ENCODE measurements around the gene FXYD1. TPM values are rescaled to one million over a fixed set of nuclear protein-coding genes. Genes with fewer than 3 reads are reported as not detected.

Gene FXYD1
- total RNA-seq, 5 donors from 2014 or later (not counting 1 experiment from before 2014, with no cell fraction given) = 0.70 to 7.7 (median 4.8) TPM

GRCh38 chr19:35140962-35141836 lies 2.6 kb downstream of the FXYD1 start:
- Mint-ChIP-seq H3K4me3 (peak overlapping the region; percentile 81 to 85 (median 83)), H3K4me1 (peaks cover 38 to 46% (median 40%) of the 10 kb centered on the region in 3 donors), H3K27me3 (peaks cover 0 to 3% of the 10 kb centered on the region in 2 donors), H3K27ac (peak overlapping the region; percentile 64 to 79), H3K36me3 (no peaks in the 10 kb centered on the region), H3K9me3 (no peaks in the 10 kb centered on the region)
- Histone ChIP-seq H3K4me3 (ENCODE audit: control insufficient read depth in 1 of 2, extremely low read depth in 1 of 2, low read length in 1 of 2) (peak overlapping the region; percentile 48 to 60), H3K4me1 (ENCODE audit: control insufficient read depth in 1 of 2, extremely low read depth in 1 of 2, insufficient read depth in 2 of 2, low read length in 2 of 2) (peaks cover 13 to 50% of the 10 kb centered on the region in 2 experiments), H3K9me3 (no peaks in the 10 kb centered on the region), H3K36me3 (ENCODE audit: control insufficient read depth in 2 of 2, extremely low read depth in 1 of 2, insufficient read depth in 1 of 2, low read length in 1 of 2) (no peaks in the 10 kb centered on the region), H3K27me3 (replicated peaks in 1 of 2; ENCODE audit: control insufficient read depth in 2 of 2, extremely low read depth in 1 of 2, insufficient read depth in 2 of 2, low read length in 1 of 2) (peaks cover 0 to 29% of the 10 kb centered on the region in 2 experiments), H3K27ac (ENCODE audit: low read length) (no peak overlapping the region)
- 1% methylated on average over 30 of the region's 48 CpGs for whole genome bisulfite sequencing (ENCODE audit: insufficient coverage)
- POLR2A ChIA-PET = interaction anchor here (0.6 to 1.0 kb wide), 6 partner anchors 26 to 363 kb away, joined by 3 to 7 read pairs (median 4); no protein-coding TSS in a partner anchor
- DNase-seq = peak; percentile 89 to 97 (median 94)
- CTCF ChIA-PET = interaction anchor here (0.6 to 2.1 kb wide), 24 partner anchors 10 to 607 kb away, joined by 3 to 18 read pairs (median 4); partner anchors contain the start of genes COX6B1 (in 1 of the 2), FXYD5 (in 1 of the 2) and LIN37 (in 1 of the 2)
- peak; percentile 82 to 89 (median 87) for ATAC-seq (replicated peaks in 1 of 4)

- 13% methylated on average over 5 of the region's 21 CpGs for WGBS (ENCODE audit: insufficient coverage)
- Histone ChIP-seq H3K4me3 (ENCODE audit: control insufficient read depth in 1 of 2, extremely low read depth in 1 of 2, low read length in 1 of 2) (peak overlapping the region; percentile 48 to 60), H3K4me1 (ENCODE audit: control insufficient read depth in 1 of 2, extremely low read depth in 1 of 2, insufficient read depth in 2 of 2, low read length in 2 of 2) (peaks cover 13 to 50% of the 10 kb centered on the region in 2 experiments), H3K36me3 (ENCODE audit: control insufficient read depth in 2 of 2, extremely low read depth in 1 of 2, insufficient read depth in 1 of 2, low read length in 1 of 2) (no peaks in the 10 kb centered on the region), H3K27ac (ENCODE audit: low read length) (no peak overlapping the region), H3K9me3 (no peaks in the 10 kb centered on the region), H3K27me3 (replicated peaks in 1 of 2; ENCODE audit: control insufficient read depth in 2 of 2, extremely low read depth in 1 of 2, insufficient read depth in 2 of 2, low read length in 1 of 2) (peaks cover 0 to 29% of the 10 kb centered on the region in 2 experiments)
- Mint-ChIP-seq H3K4me3 (peak overlapping the region; percentile 81 to 85 (median 83)), H3K9me3 (no peaks in the 10 kb centered on the region), H3K4me1 (peaks cover 38 to 46% (median 40%) of the 10 kb centered on the region in 3 donors), H3K27me3 (peaks cover 0 to 3% of the 10 kb centered on the region in 2 donors), H3K36me3 (no peaks in the 10 kb centered on the region), H3K27ac (peak overlapping the region; percentile 64 to 79)
- POLR2A ChIA-PET = interaction anchor here (0.6 to 1.0 kb wide), 5 partner anchors 25 to 364 kb away, joined by 3 to 7 read pairs (median 4); no protein-coding TSS in a partner anchor
- DNase-seq (peak in 5 of 35 experiments; percentile 10 to 55 (median 21)), ATAC-seq (replicated peaks in 1 of 4) (peak; percentile 8 to 22 (median 16))
- CTCF ChIA-PET = interaction anchor here (0.5 to 2.1 kb wide), 26 partner anchors 9 to 606 kb away, joined by 3 to 18 read pairs (median 4); partner anchors contain the start of genes COX6B1 (in 1 of the 2), FXYD5 (in 1 of the 2) and LIN37 (in 1 of the 2)
Measured at GRCh38 chr19:35141837-35142605, 3.4 kb downstream of the FXYD1 start.

- Mint-ChIP-seq H3K27ac (no peak overlapping the region), H3K36me3 (no peaks in the 10 kb centered on the region), H3K9me3 (no peaks in the 10 kb centered on the region), H3K27me3 (peaks cover 0 to 3% of the 10 kb centered on the region in 2 donors), H3K4me1 (peaks cover 38 to 41% (median 40%) of the 10 kb centered on the region in 3 donors), H3K4me3 (peak overlapping the region; percentile 64 to 83 (median 81))
- Histone ChIP-seq H3K27ac (ENCODE audit: low read length) (no peak overlapping the region), H3K4me3 (ENCODE audit: control insufficient read depth in 1 of 2, extremely low read depth in 1 of 2, low read length in 1 of 2) (peak overlapping the region; percentile 35 to 46), H3K36me3 (ENCODE audit: control insufficient read depth in 2 of 2, extremely low read depth in 1 of 2, insufficient read depth in 1 of 2, low read length in 1 of 2) (no peaks in the 10 kb centered on the region), H3K4me1 (ENCODE audit: control insufficient read depth in 1 of 2, extremely low read depth in 1 of 2, insufficient read depth in 2 of 2, low read length in 2 of 2) (peaks cover 13 to 50% of the 10 kb centered on the region in 2 experiments), H3K9me3 (no peaks in the 10 kb centered on the region), H3K27me3 (replicated peaks in 1 of 2; ENCODE audit: control insufficient read depth in 2 of 2, extremely low read depth in 1 of 2, insufficient read depth in 2 of 2, low read length in 1 of 2) (peaks cover 0 to 29% of the 10 kb centered on the region in 2 experiments)
- ATAC-seq (replicated peaks in 1 of 4) = peak; percentile 35 to 45 (median 42)
- ChIA-PET CTCF (interaction anchor here (0.6 to 2.1 kb wide), 8 partner anchors 11 to 138 kb away, joined by 3 to 12 read pairs (median 6); partner anchors contain the start of gene FXYD5 (in 1 of the 2)), POLR2A (interaction anchor here in 1 of 2 donors (0.6 kb wide), 2 partner anchors 24 to 132 kb away, joined by 4 to 7 read pairs; no protein-coding TSS in a partner anchor)
- WGBS (ENCODE audit: insufficient coverage) = 3% methylated on average over 14 of the region's 46 CpGs
- DNase-seq = peak; percentile 38 to 83 (median 70)
Measured at GRCh38 chr19:35142606-35143230, 4.1 kb downstream of the FXYD1 start.

- peak in 2 of 35 experiments; percentile 26 to 37 for DNase-seq
- Mint-ChIP-seq H3K27ac (peak within 1 kb of the TSS; percentile 59), H3K27me3 (peaks cover 0 to 3% of the 10 kb centered on the region in 2 donors), H3K4me3 (peak within 1 kb of the TSS; percentile 81 to 85 (median 83)), H3K36me3 (no peaks in the 10 kb centered on the region), H3K9me3 (no peaks in the 10 kb centered on the region), H3K4me1 (peaks cover 35 to 41% (median 40%) of the 10 kb centered on the region in 3 donors)
- 14% methylated on average over 21 of the region's 31 CpGs for WGBS (ENCODE audit: insufficient coverage)
- CTCF ChIA-PET = interaction anchor here (0.6 to 1.8 kb wide), 5 partner anchors 11 to 136 kb away, joined by 3 to 6 read pairs (median 5); partner anchors contain the start of gene FXYD5 (in 1 of the 2)
- no peaks in the 10 kb centered on the region for H3K36me3 ChIP-seq (ENCODE audit: control insufficient read depth in 2 of 2, extremely low read depth in 1 of 2, insufficient read depth in 1 of 2, low read length in 1 of 2)
- peaks cover 13 to 50% of the 10 kb centered on the region in 2 experiments for H3K4me1 ChIP-seq (ENCODE audit: control insufficient read depth in 1 of 2, extremely low read depth in 1 of 2, insufficient read depth in 2 of 2, low read length in 2 of 2)
- peaks cover 0 to 29% of the 10 kb centered on the region in 2 experiments for H3K27me3 ChIP-seq (replicated peaks in 1 of 2; ENCODE audit: control insufficient read depth in 2 of 2, extremely low read depth in 1 of 2, insufficient read depth in 2 of 2, low read length in 1 of 2)
- H3K4me3 ChIP-seq (ENCODE audit: control insufficient read depth in 1 of 2, extremely low read depth in 1 of 2, low read length in 1 of 2) = peak within 1 kb of the TSS; percentile 35 to 46
- no peaks in the 10 kb centered on the region for H3K9me3 ChIP-seq
- POLR2A ChIA-PET = interaction anchor here in 1 of 2 donors (0.6 kb wide), 1 partner anchor 131 kb away, joined by 4 read pairs; no protein-coding TSS in a partner anchor
- H3K27ac ChIP-seq (ENCODE audit: low read length) = peak within 1 kb of the TSS; percentile 38
- no peak for ATAC-seq (replicated peaks in 1 of 4)
Measured at GRCh38 chr19:35143231-35143715, 4.6 kb downstream of the FXYD1 start, which contains the start of gene FXYD7. FXYD7 (plus strand) TSS chr19:35143255; CDS start chr19:35143334, 79 bp downstream.

GRCh38 chr19:35143818-35144217 lies 5.2 kb downstream of the FXYD1 start:
- DNase-seq (no peak), ATAC-seq (replicated peaks in 1 of 4) (no peak)
- Mint-ChIP-seq H3K27ac (peak overlapping the region; percentile 59), H3K4me1 (peaks cover 35 to 41% (median 40%) of the 10 kb centered on the region in 3 donors), H3K4me3 (peak overlapping the region; percentile 28 to 83 (median 61)), H3K27me3 (peaks cover 0 to 3% of the 10 kb centered on the region in 2 donors), H3K36me3 (no peaks in the 10 kb centered on the region), H3K9me3 (no peaks in the 10 kb centered on the region)
- ChIA-PET CTCF (interaction anchor here (1.7 to 1.8 kb wide), 2 partner anchors 10 to 16 kb away, joined by 3 to 6 read pairs; partner anchors contain the start of gene FXYD5 (in 1 of the 2)), POLR2A (no interaction called here)
- H3K27me3 ChIP-seq (replicated peaks in 1 of 2; ENCODE audit: control insufficient read depth in 2 of 2, extremely low read depth in 1 of 2, insufficient read depth in 2 of 2, low read length in 1 of 2) = peaks cover 0 to 27% of the 10 kb centered on the region in 2 experiments
- WGBS (ENCODE audit: insufficient coverage) = 84% methylated on average over 3 of the region's 3 CpGs
- peaks cover 13 to 50% of the 10 kb centered on the region in 2 experiments for H3K4me1 ChIP-seq (ENCODE audit: control insufficient read depth in 1 of 2, extremely low read depth in 1 of 2, insufficient read depth in 2 of 2, low read length in 2 of 2)
- no peaks in the 10 kb centered on the region for H3K36me3 ChIP-seq (ENCODE audit: control insufficient read depth in 2 of 2, extremely low read depth in 1 of 2, insufficient read depth in 1 of 2, low read length in 1 of 2)
- no peak overlapping the region for H3K27ac ChIP-seq (ENCODE audit: low read length)
- H3K9me3 ChIP-seq = no peaks in the 10 kb centered on the region
- peak overlapping the region in 1 of 2 donors; percentile 43 for H3K4me3 ChIP-seq (ENCODE audit: control insufficient read depth in 1 of 2, extremely low read depth in 1 of 2, low read length in 1 of 2)

Data from T-cell (primary cell).